GM12891 (cell line): ENCODE results near the gene MYCBPAP.

Source experiments
- PAX5 ChIP-seq: IDR thresholded peaks from 2 replicates; pipeline ENCODE4 v1.6.1; 2011; ENCODE audit warnings: low read length, moderate library complexity, mild to moderate bottlenecking; ENCODE audit not compliant: insufficient read depth, severe bottlenecking
- POLR2A ChIP-seq: IDR thresholded peaks from 2 replicates; pipeline ENCODE4 v1.6.1; 2011; ENCODE audit warnings: low read depth, low read length, control low read depth
- POLR2AphosphoS5 ChIP-seq: IDR thresholded peaks from 2 replicates; pipeline ENCODE4 v1.6.1; 2011; ENCODE audit warnings: low read depth, low read length, control low read depth
- POU2F2 ChIP-seq: IDR thresholded peaks from 2 replicates; pipeline ENCODE4 v1.6.1; 2011; ENCODE audit warnings: low read depth, mild to moderate bottlenecking, control low read depth, low read length, moderate library complexity
- SPI1 ChIP-seq: IDR thresholded peaks from 2 replicates; pipeline ENCODE4 v1.6.1; 2011; ENCODE audit warnings: low read depth, low read length, control low read depth
- TAF1 ChIP-seq: IDR thresholded peaks from 2 replicates; pipeline ENCODE4 v1.6.1; 2011; ENCODE audit warnings: low read depth, low read length, control low read depth

DNA sequence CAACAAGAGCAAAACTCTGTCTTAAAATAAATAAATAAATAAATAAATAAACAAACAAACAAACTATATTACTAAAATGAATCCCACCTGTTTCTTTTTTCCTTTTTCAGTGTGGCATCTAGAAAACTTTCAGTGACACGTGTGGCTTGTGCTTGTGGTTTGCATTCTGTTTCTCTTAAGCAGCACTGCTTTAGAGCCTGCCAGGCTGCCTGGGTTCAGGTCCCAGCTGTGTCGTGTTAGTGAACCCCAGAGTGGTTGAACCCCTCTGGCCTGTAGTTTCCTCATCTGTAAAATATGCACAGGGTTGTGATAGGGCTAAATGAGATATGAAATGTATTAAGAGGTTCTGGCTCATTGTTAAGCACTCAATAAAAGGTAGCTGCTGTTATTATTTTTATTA, 12.2 kb downstream of the MYCBPAP start:
- TF ChIP-seq POLR2AphosphoS5 = no peak
- no peak for TF ChIP-seq POLR2A
- TF ChIP-seq TAF1 = no peak
- TF ChIP-seq PAX5 = no peak
- no peak for TF ChIP-seq POU2F2
- TF ChIP-seq SPI1 = no peak
